Panc1 (cell line): ENCODE data around the gene CYSTM1. TPM values are rescaled to one million over a fixed set of nuclear protein-coding genes. Genes with fewer than 3 reads are reported as not detected.
A peak's percentile ranks its signal among the peaks of the same experiment; 100 is the strongest.

ENCODE experiments used
- ATAC-seq: fragments of 200-7000 bp; cut with Tn5 transposase; 2 replicates; pipeline ENCODE4 v1.9.1; 2020; ENCODE audit warnings: mild to moderate bottlenecking, moderate library complexity
- BruUV-seq: library from RNA; stranded (reverse); fragments of 400-500 nt; replicated peaks from 2 replicates; lab custom pipeline; 2021; lab: Mats Ljungman, UMichigan
- CTCF ChIA-PET: fragments of 300-600 bp; sonication (Branson Sonifier 250); formaldehyde crosslinking; loops from one replicate; lab custom pipeline; 2022; ENCODE audit warnings: antibody characterized with exemption; lab: Charles Lee
- POLR2A ChIA-PET: fragments of 300-600 bp; sonication (Branson Sonifier 250); formaldehyde crosslinking; loops from one replicate; lab custom pipeline; 2022; ENCODE audit warnings: antibody characterized with exemption; lab: Charles Lee
- DNase-seq: peaks from one replicate; pipeline ENCODE4 v3.0.0-alpha.2; 2010; ENCODE audit warnings: low read depth, low spot score
- H3K27ac ChIP-seq: 2 replicates; pipeline ENCODE4 v1.5.1; 2011; ENCODE audit warnings: mild to moderate bottlenecking, low read length, inconsistent platforms
- H3K27me3 ChIP-seq: fragments of 200-500 bp; sonication (Bioruptor generic); 2 replicates; pipeline ENCODE4 v1.6.0; 2014; ENCODE audit warnings: low read length, inconsistent platforms; ENCODE audit not compliant: control insufficient read depth, insufficient read depth
- H3K36me3 ChIP-seq: fragments of 200-500 bp; sonication (Bioruptor generic); 2 replicates; pipeline ENCODE4 v1.5.1; 2014; ENCODE audit warnings: inconsistent platforms, mild to moderate bottlenecking, low read length, moderate library complexity; ENCODE audit not compliant: control insufficient read depth, insufficient read depth
- H3K4me1 ChIP-seq: 2 replicates; pipeline ENCODE4 v1.5.1; 2011; ENCODE audit warnings: inconsistent platforms, mild to moderate bottlenecking, low read length, moderate library complexity; ENCODE audit not compliant: control insufficient read depth, insufficient read depth
- H3K4me3 ChIP-seq, 2 experiments: 2 replicates each; pipeline ENCODE4 v1.5.1; 2011 to 2012; ENCODE audit warnings: low read depth in 2 of 2, low read length in 2 of 2, mild to moderate bottlenecking in 2 of 2, inconsistent platforms in 1 of 2, moderate library complexity in 1 of 2
- H3K9me3 ChIP-seq: fragments of 200-500 bp; sonication (Bioruptor generic); 2 replicates; pipeline ENCODE4 v1.5.1; 2014; ENCODE audit warnings: low read depth, mild to moderate bottlenecking, inconsistent platforms, low read length, moderate library complexity; ENCODE audit not compliant: control insufficient read depth, insufficient read depth
- CTCF ChIP-seq: fragments of 450-650 bp; IDR thresholded peaks from 2 replicates; pipeline ENCODE4 v1.5.1; 2017; ENCODE audit warnings: mild to moderate bottlenecking
- POLR2AphosphoS5 ChIP-seq: IDR thresholded peaks from 2 replicates; pipeline ENCODE4 v1.6.1; 2012; ENCODE audit warnings: mild to moderate bottlenecking, low read depth, low read length, moderate library complexity
- REST ChIP-seq, 2 experiments: IDR thresholded peaks; 2 replicates each; pipeline ENCODE4 v1.6.1; 2011 to 2012; ENCODE audit warnings: low read depth in 2 of 2, control low read depth in 1 of 2, low read length in 1 of 2, mild to moderate bottlenecking in 1 of 2, moderate library complexity in 1 of 2; ENCODE audit not compliant: insufficient read depth in 1 of 2
- SIN3A ChIP-seq: IDR thresholded peaks from 2 replicates; pipeline ENCODE4 v1.6.1; 2012; ENCODE audit warnings: low read depth, mild to moderate bottlenecking, low read length, moderate library complexity, borderline replicate concordance; ENCODE audit not compliant: insufficient read depth
- TCF7L2 ChIP-seq: IDR thresholded peaks from 2 replicates; pipeline ENCODE4 v1.6.1; 2011; ENCODE audit warnings: mild to moderate bottlenecking, low read depth, low read length, inconsistent platforms
- in situ Hi-C: cut with HindIII; loops from 2 replicates; pipeline ENCODE4 v1.10.0; 2016; ENCODE audit warnings: low sequenced_read_pairs, low pct_unique_long_range_greater_than_20kb
- intact Hi-C: fragments of 100-400 bp; cut with micrococcal nuclease; formaldehyde crosslinking; loops from one replicate; pipeline ENCODE4 v1.10.0; 2022; ENCODE audit not compliant: unreplicated experiment
- total RNA-seq: library from RNA; stranded (reverse); gene quantifications from one replicate; pipeline ENCODE4 v1.2.1, GENCODE V29; 2021; ENCODE audit not compliant: unreplicated experiment

Gene CYSTM1
- total RNA-seq, 1 experiment from 2014 or later: 126 TPM

GRCh38 chr5:140244525-140245025 lies 69.6 kb downstream of the CYSTM1 start:
- intact Hi-C loops: loop anchor here (2.0 kb wide), 1 partner anchor 112 kb away; no protein-coding TSS in a partner anchor
- in situ Hi-C loops: no loop called here
- ChIA-PET CTCF (interaction anchor here (0.7 to 4.8 kb wide), 11 partner anchors 13 to 206 kb away, joined by 4 to 79 read pairs (median 9); partner anchors contain the start of gene HBEGF), POLR2A (no interaction called here)
- H3K9me3 ChIP-seq: no peaks in the 10 kb centered on the region
- no peak overlapping the region for H3K4me3 ChIP-seq
- DNase-seq (no peak), ATAC-seq (peak; percentile 75)
- H3K4me1 ChIP-seq: peaks cover 36% of the 10 kb centered on the region
- H3K27me3 ChIP-seq: no peaks in the 10 kb centered on the region
- H3K36me3 ChIP-seq: no peaks in the 10 kb centered on the region
- TF ChIP-seq REST (IDR thresholded peaks at IDR 0.05; ENCODE audit: insufficient read depth in 1 of 2, low read depth in 2 of 2, low read length in 1 of 2) (0 out of 4 replicates have a peak, but pooled peaks of 1 of the 2 experiments have one; percentile 41), CTCF (peak; percentile 96), TCF7L2 (no peak)
- H3K27ac ChIP-seq: no peak overlapping the region
- BruUV-seq: no TSS peak

- BruUV-seq: TSS peak; percentile 89
- no peaks in the 10 kb centered on the region for H3K9me3 ChIP-seq
- ATAC-seq (no peak), DNase-seq (no peak)
- TF ChIP-seq CTCF (no peak), SIN3A (no peak), REST (IDR thresholded peaks at IDR 0.05; ENCODE audit: insufficient read depth in 1 of 2, low read depth in 2 of 2, low read length in 1 of 2) (no peak), POLR2AphosphoS5 (no peak)
- H3K4me1 ChIP-seq: peaks cover 31% of the 10 kb centered on the region
- no peaks in the 10 kb centered on the region for H3K36me3 ChIP-seq
- no peaks in the 10 kb centered on the region for H3K27me3 ChIP-seq
- in situ Hi-C loops (no loop called here), intact Hi-C loops (loop anchor here (2.0 kb wide), 1 partner anchor 111 kb away; no protein-coding TSS in a partner anchor)
- POLR2A ChIA-PET: no interaction called here
- no peak overlapping the region for H3K4me3 ChIP-seq
- CTCF ChIA-PET: interaction anchor here (1.0 to 4.8 kb wide), 6 partner anchors 15 to 121 kb away, joined by 3 to 79 read pairs (median 8); partner anchors contain the start of gene HBEGF
- no peak overlapping the region for H3K27ac ChIP-seq
Observed at GRCh38 chr5:140245341-140245740, 70.4 kb downstream of the CYSTM1 start.
